Measurements from ENCODE around the gene CDK6. TPM values are rescaled to one million over a fixed set of nuclear protein-coding genes. Genes with fewer than 3 reads are reported as not detected.

Gene CDK6
- total RNA-seq, 4 donors from 2014 or later: 18.9 to 30.3 (median 24.2) TPM

- TF ChIP-seq, protein P1, sequence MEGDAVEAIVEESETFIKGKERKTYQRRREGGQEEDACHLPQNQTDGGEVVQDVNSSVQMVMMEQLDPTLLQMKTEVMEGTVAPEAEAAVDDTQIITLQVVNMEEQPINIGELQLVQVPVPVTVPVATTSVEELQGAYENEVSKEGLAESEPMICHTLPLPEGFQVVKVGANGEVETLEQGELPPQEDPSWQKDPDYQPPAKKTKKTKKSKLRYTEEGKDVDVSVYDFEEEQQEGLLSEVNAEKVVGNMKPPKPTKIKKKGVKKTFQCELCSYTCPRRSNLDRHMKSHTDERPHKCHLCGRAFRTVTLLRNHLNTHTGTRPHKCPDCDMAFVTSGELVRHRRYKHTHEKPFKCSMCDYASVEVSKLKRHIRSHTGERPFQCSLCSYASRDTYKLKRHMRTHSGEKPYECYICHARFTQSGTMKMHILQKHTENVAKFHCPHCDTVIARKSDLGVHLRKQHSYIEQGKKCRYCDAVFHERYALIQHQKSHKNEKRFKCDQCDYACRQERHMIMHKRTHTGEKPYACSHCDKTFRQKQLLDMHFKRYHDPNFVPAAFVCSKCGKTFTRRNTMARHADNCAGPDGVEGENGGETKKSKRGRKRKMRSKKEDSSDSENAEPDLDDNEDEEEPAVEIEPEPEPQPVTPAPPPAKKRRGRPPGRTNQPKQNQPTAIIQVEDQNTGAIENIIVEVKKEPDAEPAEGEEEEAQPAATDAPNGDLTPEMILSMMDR (IDR thresholded peaks at IDR 0.05): no peak
- DNase-seq (ENCODE audit: low spot score) (no peak), ATAC-seq (ENCODE audit: low FRiP score) (no peak)
These were observed 42.6 kb downstream of the CDK6 start for GRCh38 chr7:92793656-92794205.

DNA sequence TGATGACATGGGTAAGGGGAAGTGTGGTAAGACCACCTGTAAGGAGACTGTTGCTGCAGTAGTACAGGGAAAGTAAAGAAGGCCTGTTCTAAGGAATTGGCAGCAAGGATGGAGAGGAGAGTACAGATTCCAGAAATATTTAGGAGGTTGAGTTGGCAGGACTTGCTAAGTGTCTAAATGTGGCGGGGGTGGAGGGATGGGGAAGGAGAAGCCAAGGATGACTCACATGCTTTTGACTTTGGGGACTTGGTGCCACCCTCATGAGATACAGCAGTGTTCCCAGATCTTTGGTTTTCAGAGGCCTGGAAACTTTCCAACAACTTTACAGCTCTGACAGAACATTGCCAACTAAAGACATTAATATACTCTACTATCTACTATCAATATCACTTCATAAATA is 45.4 kb downstream of the CDK6 start:
- peak; percentile 42 for ATAC-seq (ENCODE audit: low FRiP score)
- TF ChIP-seq, protein P1 (IDR thresholded peaks at IDR 0.05): no peak
- DNase-seq (ENCODE audit: low spot score): no peak

DNA sequence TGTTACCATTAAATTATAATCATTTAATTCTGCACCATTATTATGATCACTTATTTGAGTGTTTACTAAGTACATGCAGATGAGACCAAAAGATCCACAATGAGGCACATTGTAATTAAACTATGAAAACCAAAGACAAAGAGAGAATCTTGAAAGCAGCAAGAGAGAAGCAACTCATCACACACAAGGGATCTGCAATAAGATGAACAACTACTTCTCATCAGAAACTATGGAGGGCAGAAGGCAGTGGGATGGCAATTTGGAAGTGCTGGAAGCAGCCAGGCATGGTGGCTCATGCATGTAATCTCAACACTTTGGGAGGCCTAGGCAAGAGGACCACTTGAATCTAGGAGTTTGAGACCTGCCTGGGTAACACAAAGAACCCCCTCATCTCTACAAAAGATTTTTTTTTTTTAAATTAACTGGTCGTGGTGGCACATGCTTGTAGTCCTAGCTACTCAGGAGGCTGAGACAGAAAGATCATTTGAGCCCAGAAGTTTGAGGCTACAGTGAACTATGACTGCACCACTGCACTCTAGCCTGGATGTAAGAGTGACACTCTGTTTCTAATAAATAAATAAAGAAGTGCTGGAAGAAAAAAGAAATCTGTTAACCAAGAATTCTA is 47.7 kb downstream of the CDK6 start:
- TF ChIP-seq, protein P1 (IDR thresholded peaks at IDR 0.05): no peak
- no peak for DNase-seq (ENCODE audit: low spot score)

DNA sequence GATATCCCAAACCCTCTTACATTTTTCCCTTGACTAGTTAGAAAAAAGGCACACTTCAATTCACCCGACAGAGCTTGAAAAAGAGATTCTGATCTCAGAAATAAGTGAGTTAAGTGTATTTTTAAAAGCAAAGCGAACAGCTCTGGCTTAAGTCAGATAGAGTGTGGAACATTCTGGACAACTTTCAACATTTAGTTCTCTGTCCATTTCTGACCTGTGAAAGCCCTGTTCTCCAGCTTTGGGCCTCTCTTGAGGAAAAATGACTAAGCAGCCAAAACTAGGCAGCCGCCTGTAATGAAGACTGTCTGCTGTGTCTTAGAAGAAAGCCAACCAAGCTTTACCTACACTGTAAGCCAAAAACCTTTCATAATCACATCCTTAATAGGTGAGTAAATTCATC is 50.5 kb downstream of the CDK6 start:
- peak; percentile 86 for ATAC-seq (ENCODE audit: low FRiP score)

More for the DNA sequence above, 47.7 kb downstream of the CDK6 start:
- ATAC-seq (ENCODE audit: low FRiP score): no peak

GRCh38 chr7:92784935-92785334 is 51.4 kb downstream of the CDK6 start:
- ATAC-seq (ENCODE audit: low FRiP score) (no peak), DNase-seq (ENCODE audit: low spot score) (no peak)
- TF ChIP-seq, protein P1 (IDR thresholded peaks at IDR 0.05): no peak

More for the DNA sequence above, 50.5 kb downstream of the CDK6 start:
- TF ChIP-seq, protein P1 (IDR thresholded peaks at IDR 0.05): no peak
- no peak for DNase-seq (ENCODE audit: low spot score)

DNA sequence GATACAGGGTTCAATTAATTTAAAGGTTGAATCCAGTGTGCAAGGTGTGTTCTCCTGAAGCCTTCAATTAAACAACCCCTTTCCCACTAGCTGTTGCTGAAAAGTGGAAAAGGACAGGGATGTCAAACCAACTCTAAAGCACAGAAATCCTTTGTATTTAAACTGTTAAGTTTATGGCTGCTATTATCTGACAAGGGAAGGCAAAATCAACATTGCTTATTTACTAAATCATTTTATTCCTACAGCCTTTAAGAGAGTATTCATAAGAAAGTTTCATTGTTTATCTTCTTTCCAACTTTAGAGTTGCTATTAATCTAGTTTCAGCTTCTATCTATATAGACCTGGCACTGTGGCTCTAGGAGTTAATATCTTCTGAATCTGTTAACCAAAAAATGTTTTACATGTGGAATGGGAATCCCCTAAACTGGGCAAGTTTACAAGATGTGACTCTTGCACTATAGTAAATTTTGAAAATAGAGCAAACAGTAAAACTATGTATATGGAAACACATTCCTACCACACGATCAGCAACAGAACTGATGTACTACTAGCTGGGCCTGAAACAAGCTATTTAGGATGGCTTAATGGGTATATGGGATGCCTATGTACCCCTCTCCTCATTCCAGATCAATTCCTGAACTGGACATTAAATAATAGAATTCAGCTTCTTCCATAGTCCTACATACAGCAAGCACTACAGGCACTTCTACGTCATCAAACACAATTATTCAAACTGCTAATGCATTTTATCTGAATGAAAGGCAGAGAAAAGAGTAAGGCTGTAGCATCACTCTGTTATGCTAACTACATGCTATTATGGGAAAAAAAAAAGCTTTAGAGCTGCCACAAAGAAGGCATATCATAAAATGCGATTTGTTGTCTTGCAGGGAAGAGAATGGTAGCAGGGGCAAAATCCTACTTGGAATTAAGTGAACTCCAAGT is 52.8 kb downstream of the CDK6 start:
- ATAC-seq (ENCODE audit: low FRiP score) (no peak), DNase-seq (ENCODE audit: low spot score) (no peak)
- TF ChIP-seq, protein P1 (IDR thresholded peaks at IDR 0.05): no peak
